HG02678 (cell line): Measurements from ENCODE around the gene HMGB3.
A peak's percentile ranks its signal among the peaks of the same experiment; 100 is the strongest.
"Not testable (repeated sequence)": the region's sequence is repeated elsewhere in the genome, so short reads cannot be mapped to it uniquely, and the experiment has no call there.

Experiments
- ATAC-seq: cut with Tn5 transposase; IDR thresholded peaks from one replicate; pipeline ENCODE4 v1.9.1; 2021; ENCODE audit warnings: mild to moderate bottlenecking, moderate library complexity; ENCODE audit not compliant: unreplicated experiment

The HMGB3 gene

DNA sequence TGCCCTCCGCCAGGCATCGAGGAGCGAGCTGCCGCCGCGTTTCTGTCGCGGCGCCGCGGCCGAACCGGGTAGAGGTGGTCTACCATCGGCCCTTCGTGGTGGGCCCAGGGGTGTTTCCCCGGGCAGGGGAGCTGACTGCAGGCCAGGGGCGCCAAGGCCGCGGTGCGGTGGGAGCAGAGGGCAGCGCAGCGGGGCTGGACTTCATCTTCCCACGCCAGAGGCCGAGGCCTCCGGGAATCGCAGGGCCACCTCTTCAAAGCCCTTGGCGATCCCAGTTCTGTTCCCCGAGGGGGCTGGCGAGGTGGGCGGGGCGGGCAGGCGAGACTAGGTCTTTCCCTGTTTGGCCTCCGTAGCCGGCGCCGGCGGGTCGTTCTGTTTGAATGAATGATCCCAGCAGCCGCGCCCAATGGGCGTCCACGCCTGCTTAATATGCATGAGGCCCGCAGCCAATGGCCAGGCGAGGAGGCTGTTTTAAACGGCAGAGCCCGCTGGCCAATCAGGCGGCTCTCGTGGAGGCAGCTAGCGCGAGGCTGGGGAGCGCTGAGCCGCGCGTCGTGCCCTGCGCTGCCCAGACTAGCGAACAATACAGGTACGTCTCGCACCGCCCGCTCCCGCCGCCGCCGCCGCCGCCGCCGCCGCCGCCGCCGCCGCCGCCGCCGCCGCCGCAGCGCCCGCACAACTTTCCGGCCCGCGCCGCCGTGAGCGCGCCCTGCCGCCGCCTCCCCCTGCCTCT lies at the start of gene HMGB3:
TSS of gene HMGB3 (plus strand) at position 548 of the 733 bp plus-strand sequence. CDS start 2,265 bp downstream, outside the sequence.
- peak; percentile 97 for ATAC-seq

DNA sequence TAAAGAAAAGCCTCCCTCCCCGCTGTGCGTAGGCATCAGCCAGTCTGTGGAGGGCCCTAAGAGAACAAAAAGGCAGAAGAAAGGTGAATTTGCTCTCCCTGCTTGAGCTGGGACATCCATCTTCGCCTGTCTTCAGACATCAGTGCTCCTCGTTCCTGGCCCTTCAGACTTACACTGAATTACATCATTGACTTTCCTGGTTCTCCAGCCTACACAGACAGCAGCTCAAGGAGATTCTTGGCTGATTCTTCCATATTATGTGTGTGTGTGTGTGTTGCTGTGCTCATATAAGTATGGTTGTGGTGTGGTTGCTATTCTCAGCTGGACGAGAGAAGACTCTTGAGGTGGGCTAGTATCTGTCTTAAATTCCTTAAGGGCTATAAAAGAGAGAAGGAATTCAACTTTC lies 49.2 kb upstream of the HMGB3 start:
- no peak for ATAC-seq

DNA sequence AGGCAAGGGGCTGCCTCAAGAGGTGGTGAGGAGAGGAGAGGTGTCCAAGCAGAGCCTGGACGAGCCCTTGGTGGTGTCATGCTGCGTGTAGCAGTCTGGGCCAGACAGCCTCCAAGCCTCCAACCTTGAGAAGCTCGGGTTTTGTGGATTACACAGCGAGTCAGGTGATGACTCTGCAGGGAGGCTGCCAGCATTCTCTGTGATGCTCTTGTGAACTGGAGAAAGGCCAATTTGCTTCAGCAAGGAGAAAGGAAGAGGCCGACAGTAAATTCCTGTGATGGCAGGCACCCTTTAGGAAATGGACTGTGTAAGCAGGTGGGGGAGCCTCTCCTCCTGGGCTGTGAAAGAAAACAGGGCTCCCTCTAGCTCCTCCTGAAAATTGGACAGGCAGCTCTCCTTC lies 48.7 kb upstream of the HMGB3 start:
- ATAC-seq = no peak

DNA sequence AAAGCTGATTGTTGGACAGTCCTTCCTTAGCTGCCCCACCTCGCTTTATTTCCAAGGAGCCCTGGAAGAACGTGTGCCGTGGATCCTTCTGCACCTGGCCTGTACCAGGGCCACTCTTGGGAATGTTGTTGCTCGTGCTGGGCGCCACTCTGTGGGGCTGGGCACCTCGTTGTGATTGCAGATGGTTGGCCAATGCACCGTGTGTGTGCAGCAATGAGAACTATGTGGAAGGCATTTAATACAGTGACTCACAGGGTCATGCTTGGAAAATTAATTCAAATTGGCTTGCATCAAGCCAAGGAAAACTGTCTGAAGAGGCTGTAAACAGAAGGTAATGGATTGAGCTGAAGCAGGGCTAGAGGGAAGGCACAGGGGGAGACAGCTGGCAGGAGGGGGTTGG lies 47.7 kb upstream of the HMGB3 start:
- ATAC-seq = no peak

DNA sequence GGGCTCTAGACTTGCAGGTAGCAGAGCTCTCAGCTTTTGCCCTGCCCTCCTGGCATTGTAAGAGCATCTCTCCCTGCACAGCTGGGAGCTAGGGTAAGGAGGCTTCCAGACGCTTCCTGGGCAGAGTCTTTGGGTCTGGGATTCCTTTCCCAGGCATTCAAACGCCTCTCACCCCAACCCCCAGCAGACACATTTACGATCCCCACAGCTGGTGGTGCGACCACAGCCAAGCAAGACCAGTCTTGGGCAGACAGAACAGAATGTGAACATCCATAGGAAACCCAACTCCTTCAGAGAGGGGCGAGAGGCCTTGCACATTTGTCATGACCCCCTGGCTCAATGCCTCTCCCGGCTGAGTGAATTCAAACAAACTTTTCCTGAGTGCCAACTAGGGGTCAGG lies 46.6 kb upstream of the HMGB3 start:
- ATAC-seq = no peak

DNA sequence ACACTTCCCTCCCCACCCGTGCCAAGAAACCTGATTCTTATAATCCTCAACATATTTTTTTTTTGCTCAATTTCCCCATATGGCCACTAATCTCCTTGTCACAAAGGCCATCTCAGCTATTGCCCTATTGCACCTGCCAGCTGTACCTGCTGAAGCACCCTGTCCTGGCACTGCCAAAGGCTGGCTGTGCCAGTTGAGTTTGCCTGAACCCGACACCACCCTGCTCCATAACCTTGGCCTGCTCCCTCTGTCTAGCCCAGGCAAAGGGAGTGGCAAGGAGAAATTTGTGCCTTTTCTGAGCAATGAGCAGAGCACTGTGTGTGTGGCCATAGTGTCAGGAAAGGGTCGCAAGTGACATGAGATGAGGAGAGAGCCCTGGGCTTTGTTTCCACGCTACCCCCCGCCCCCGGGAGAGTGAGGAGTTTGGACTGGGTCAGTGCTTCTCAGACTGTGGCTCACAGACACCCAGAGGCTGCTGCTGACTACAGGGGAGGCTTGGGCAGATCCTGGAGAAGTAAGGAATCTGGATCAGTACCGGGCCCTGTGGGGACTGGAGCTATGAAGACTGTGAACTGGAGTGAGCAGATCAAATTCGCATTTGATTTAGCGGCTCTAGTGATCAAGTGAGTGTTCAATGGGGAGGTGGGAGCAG lies 42.2 kb upstream of the HMGB3 start:
- no peak for ATAC-seq

DNA sequence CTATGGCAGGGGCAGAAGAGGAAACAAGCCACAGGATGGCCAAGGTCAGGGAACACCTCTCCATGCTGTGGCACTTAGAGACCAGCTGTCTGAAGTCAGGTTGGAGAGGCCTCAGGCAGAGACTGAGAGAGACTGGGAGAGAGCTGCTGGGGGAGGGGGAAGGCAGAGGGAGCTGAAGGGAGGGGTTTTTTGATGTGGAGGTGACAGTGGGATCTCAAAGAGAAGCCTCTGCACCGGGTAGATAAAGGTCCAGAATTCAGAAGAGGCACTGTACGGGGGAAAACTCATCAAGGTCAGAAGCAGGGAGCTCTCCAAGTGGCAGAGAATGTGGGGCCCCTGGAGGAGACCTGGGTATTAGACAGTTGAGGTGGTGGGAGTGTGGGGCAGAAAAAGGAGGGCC lies 41.6 kb upstream of the HMGB3 start:
- no peak for ATAC-seq

DNA sequence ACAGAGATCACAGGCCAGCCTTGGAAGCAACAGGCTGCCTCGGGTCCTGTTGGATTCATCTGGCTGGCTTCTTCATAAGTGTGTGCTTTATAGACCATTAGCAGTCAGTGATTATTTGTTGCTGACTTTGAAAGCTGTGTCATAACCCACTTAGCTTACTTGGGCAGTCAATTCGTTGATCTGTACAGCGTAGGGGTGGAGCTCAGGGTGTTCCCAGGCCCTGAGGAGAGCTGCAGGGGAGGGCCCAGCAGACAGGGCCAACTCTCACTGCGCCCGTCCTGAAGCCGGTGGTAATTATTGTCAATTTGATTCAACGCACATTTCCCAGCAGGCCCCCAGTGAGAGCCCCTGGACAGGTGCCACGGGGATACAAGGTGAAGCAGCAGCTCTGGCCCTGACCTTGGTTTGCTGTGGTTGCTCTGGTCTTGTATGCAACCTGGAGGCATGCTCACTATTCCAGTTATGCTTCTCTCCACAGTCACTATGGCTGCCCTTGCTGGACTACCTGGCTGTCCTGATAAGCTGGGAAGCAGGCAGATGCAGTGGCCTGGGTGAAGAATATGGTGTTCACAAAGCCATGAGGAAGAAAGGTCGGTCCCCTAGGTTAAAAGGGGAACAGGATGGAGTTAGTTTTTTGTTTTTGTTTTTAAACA lies 40.1 kb upstream of the HMGB3 start:
- ATAC-seq = no peak

DNA sequence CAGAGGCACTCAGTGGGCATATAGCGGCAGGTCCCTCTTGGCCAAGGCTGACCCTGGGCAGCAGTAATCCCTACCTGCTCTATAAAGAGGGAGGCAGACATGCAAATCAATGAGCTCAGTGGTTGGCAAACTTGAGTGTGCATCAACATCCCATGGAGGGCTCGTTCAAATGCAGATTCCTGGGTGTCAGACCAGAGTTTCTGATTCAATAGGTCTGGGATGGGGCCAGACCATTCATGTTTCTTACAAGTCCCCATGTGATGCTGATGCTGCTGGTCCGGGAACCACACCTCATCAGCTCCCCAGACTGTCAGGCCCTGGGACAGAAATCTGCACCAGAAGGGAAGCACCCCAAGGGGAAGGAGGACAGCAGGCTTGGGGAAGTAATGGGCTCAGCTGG lies 38.9 kb upstream of the HMGB3 start:
- ATAC-seq = no peak

DNA sequence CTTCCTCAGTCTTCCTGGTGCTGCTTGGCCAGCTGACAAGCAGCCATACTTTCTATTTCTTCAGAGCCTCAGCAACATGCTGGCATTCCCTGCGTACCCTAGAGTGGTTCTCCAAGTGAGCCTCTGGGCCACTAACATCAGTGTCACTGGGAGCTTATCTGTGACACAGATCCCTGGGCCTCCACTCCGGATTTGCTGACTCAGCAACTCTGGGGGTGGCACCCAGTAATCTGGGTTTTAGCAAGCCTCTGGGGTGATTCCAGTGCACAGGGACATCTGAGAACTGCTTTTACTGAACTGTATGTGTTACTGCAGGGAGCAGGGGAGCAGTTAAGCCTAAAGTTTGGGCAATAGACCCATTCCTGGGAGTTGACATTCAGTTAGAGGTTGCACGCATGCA lies 28.2 kb upstream of the HMGB3 start:
- ATAC-seq = no peak

DNA sequence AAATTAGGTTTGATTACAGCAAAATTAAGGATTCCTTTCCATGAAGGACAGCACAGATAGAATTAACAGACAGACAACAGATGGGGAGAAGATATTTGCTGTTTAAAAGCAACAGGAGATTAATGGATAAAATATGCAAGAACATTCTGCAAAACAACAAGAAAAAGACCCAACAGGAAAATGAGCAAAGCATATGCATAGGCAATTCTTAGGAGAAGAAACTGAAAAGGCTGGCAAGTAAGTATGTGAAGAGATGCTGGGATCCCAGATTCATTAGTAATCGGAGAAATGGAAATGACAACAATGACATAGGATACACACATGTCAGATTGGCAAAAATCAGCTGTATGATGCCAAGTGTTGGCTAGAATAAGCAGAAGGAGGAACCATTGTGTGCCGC lies 27.5 kb upstream of the HMGB3 start:
- no peak for ATAC-seq

DNA sequence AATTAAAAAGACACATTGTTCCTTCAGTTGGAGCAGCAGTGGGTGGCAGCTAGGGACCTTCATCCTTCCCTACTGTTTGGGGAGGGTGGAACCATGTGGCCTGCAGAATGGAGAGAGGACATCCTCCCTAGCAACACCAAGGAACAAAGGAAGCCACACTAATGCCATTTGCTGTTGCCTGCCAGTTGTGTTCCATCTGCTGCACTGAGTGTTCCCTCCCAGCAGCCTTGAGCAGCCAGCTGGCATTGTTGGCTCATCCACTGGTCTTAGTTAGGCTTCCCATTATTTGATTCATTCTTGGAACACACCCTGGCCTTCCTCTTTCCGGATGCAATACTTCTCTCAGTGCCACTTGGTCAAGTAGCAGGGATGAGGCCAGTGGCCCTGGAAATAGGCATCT lies 25.0 kb upstream of the HMGB3 start:
- ATAC-seq = no peak

DNA sequence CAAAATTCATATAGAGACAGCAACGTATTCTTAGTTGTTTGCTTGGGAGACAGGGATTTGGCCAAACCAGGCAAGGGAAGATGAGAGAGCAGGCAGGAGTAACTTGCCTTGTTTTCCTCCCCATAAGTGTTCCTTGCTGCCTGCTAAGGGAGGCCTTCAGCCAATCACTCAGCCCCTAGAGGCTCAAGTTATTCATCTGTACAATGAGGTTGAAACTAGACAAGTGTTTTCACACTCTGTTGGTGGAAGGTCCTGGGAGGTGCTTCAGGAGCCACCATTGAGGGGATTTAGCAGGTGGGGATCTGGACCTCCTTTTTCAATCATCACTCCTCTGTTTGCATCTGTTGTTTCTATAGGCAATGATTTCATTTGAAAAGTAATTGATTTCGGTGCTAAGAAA lies 23.6 kb upstream of the HMGB3 start:
- no peak for ATAC-seq

DNA sequence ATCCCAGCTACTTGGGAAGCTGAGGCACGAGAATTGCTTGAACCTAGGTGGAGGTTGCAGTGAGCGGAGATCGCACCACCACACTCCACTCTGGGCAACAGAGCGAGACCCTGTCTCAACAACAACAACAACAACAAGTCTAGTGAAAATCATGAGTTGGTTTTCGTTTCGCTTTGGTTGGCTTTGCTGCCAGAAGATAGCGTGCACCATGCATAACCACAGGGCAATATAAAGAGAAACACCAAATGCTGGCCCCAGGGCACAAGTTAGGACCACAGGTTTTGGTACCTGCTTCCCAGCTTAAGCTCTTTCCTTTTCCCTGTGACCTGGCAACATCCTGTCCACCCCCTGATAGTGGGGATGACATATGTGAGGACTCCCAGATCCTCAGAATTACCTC lies 21.5 kb upstream of the HMGB3 start:
- no peak for ATAC-seq

DNA sequence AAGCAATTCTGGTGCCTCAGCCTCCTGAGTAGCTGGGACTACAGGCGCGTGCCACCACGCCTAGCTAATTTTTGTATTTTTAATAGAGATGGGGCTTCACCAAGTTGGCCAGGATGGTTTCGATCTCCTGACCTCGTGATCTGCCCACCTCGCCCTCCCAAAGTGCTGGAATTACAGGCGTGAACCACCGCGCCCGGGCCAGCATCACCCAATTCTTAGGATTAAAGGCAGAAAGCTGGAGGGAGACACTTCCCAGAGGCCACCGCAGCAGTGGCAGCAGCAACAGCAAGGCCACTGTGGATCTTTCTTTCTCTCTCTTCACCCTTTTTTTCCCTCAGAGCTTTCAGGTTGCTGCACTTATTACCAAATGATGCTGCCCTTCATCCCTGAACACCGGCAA lies 18.7 kb upstream of the HMGB3 start:
- not testable (repeated sequence) for ATAC-seq

DNA sequence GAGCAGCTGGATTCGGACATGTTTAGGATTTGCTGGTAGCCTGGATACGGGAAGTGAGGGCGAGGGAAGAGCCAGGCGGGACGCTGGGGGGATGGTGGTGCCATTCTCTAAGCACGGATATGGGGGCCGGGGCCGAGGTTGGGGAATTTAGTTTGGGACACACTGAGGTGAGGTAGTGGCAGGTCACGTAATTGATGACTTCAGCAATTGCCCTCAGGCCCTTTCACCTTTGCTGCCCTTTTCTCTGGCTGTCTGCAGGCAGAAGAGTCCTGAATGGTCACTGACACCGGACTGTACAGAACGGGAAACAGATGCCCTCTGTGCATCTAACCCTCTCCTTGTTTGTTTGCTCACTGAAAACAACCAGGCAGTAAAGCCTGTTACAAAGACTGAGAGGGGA lies 16.9 kb upstream of the HMGB3 start:
- no peak for ATAC-seq

DNA sequence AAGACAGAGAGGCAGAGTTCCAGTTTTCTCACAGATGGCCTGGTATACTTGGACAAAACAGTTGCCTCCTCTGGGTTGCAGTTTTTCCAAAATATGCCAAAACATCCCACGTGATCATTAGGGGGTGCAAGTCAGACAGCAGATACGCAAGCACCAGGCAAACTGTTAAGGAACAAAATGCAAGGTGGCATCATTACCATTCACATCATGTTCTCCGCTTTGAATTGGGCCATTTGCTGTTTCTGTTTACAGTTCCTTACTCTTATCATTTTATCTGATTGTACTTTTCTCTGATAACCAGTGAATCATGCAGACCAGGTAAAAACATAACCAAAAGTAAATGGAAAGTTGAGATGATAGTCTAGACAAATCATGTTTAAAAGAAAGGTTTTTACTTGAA lies 16.4 kb upstream of the HMGB3 start:
- no peak for ATAC-seq

DNA sequence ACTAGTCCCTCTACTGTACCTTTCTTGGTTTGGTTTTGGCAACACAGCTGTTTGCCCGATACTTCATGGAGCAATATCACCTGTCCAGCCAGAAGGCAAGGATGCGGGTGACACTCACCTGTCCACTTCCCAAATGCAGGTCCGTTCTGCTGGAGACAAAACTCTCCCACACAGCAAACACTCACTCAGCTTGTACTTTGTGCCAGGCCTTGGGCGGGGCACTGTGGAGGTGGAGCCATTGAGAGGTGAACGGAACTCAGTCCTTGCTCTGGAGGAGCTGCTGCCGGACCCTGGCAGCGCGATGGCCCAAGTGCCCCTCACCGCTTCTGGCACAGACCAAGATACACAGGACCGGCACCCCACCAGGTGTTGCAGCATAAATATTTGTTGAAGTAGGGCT lies 15.3 kb upstream of the HMGB3 start:
- no peak for ATAC-seq

DNA sequence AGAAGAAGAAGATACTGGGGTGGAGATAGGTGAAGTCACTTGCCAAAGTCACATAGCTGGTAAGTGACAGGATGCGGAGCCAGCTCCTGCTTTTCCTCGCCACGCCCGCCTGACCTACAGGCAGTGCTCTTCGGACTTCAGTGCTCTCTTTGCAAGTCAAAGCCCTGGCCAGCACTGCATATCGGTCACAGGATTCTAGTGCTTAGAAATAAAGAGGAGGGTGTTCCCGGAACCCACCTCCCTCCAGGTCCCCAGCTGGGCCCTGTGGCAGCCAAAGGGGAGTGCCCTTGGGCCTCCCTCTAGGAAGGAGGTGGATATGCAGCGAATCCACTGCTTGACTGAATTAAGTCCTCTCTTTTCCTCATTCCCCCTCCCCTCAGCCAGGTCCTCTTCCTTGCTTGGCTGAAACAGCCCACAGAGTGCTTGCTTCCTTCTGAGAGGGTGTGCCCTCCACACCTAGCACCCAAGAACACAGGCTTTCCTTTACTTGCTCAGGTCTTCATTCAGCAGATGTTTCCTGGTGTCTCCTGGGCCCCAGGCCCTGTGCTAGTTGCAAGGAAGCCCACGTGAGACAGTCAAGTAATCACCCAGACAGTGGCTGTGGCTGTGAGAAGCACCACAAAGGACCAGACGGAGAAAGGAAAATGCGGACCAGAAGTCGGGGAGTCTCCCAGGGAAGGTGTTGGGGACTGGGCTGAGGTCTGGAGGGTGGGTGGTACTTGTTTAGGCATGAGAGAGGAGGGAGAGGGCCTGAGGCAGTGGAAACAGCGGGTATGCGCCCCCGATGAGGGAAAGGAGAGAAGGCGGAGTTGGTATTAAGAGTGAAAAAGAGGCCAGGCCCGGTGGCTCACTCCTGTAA lies 14.0 kb upstream of the HMGB3 start:
- no peak for ATAC-seq

DNA sequence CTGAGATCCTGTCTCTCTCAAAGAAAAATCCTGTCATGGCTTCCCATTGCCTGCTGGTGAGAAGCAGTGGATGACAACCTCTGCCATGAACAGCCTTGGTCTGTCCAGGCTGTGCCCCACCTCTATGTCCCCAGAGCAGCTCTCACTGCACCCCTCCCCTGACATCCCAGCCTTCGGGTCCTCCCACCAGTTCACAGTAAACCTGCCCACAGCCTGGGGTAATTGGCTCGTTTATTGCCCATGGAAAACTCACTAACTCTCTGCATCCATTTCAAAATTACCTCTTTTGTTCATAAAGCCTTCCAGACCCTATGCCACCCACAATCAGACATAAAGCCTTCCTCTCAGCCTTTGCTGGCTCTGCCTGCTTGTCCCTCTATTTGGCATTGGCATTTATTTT lies 10.7 kb upstream of the HMGB3 start:
- no peak for ATAC-seq

DNA sequence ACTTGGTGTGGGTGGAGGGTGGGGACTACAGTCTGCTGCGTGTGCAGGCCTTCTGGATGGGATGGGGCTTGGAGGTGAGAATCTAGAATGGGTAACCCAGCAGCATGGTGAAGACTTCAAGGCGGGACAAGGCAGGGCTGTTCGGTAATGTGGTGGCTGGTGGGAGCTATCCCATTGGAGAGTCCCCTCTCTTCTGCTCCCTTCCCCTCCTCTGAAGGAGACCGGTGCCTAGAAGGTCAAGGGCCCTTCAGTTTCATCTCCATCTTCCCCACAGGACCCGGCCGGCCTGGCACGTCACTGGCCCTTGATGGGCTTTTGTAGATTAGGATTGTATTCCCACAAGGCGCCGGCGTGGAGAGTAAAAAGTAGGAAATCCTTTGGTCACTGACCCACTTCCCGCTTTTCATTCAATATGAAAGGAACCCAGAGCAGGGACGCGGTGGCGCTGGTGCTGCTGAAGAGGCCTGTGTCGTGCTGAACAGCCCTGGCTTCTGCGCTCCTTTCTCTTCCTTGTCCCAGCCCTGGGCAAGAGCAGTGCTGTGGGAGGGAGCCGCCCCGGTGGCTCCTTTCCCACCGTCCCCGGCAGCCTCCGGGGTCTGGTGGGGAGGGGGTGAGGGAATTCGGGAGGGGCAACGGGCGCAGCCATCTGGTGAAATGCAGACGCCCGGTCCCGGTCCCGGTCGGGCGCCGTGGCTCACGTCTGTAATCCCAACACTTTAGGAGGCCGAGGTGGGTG lies 7.3 kb upstream of the HMGB3 start:
- ATAC-seq = no peak
